GM23338 (cell line): ENCODE data around the gene STON2. TPM values are rescaled to one million over a fixed set of nuclear protein-coding genes. Genes with fewer than 3 reads are reported as not detected.

Experiments
- ATAC-seq: fragments of 200-7000 bp; cut with Tn5 transposase; 3 replicates; pipeline ENCODE4 v1.9.1; 2020
- DNase-seq: peaks from one replicate; pipeline ENCODE4 v3.0.0-alpha.2; 2015; ENCODE audit warnings: low spot score
- H2AFZ ChIP-seq: fragments of 200-600 bp; sonication (generic); 2 replicates; pipeline ENCODE4 v1.8.0; 2016; ENCODE audit warnings: antibody characterized with exemption, mild to moderate bottlenecking, moderate library complexity
- H3F3A ChIP-seq: fragments of 200-600 bp; sonication (generic); replicated peaks from 2 replicates; pipeline ENCODE4 v1.8.0; 2017; ENCODE audit warnings: antibody characterized with exemption, mixed run types, low read depth
- H3K27ac ChIP-seq: fragments of 200-600 bp; sonication (generic); 2 replicates; pipeline ENCODE4 v1.6.1; 2016; ENCODE audit warnings: low read depth
- H3K27me3 ChIP-seq: fragments of 200-600 bp; sonication (generic); 2 replicates; pipeline ENCODE4 v1.8.0; 2016; ENCODE audit warnings: mild to moderate bottlenecking, mixed run types, moderate library complexity; ENCODE audit not compliant: insufficient read depth
- H3K36me3 ChIP-seq: fragments of 200-600 bp; sonication (generic); 2 replicates; pipeline ENCODE4 v1.8.0; 2016; ENCODE audit warnings: mild to moderate bottlenecking; ENCODE audit not compliant: insufficient read depth
- H3K4me1 ChIP-seq: fragments of 200-600 bp; sonication (generic); 2 replicates; pipeline ENCODE4 v1.8.0; 2016; ENCODE audit warnings: mild to moderate bottlenecking, moderate library complexity; ENCODE audit not compliant: insufficient read depth
- H3K4me2 ChIP-seq: fragments of 200-600 bp; sonication (generic); 2 replicates; pipeline ENCODE4 v1.7.1; 2017; ENCODE audit warnings: mixed run types
- H3K4me3 ChIP-seq: fragments of 200-600 bp; sonication (generic); 2 replicates; pipeline ENCODE4 v1.6.1; 2016; ENCODE audit warnings: mixed run types
- H3K79me2 ChIP-seq: fragments of 200-600 bp; sonication (generic); replicated peaks from 2 replicates; pipeline ENCODE4 v1.8.0; 2017; ENCODE audit warnings: mild to moderate bottlenecking; ENCODE audit not compliant: insufficient read depth
- H3K9me2 ChIP-seq: fragments of 200-600 bp; sonication (generic); 2 replicates; pipeline ENCODE4 v1.8.0; 2017; ENCODE audit not compliant: insufficient read depth
- H4K20me1 ChIP-seq: fragments of 200-600 bp; sonication (generic); replicated peaks from 2 replicates; pipeline ENCODE4 v1.8.0; 2017; ENCODE audit warnings: mild to moderate bottlenecking; ENCODE audit not compliant: insufficient read depth
- H3K27ac Mint-ChIP-seq: 2 replicates; pipeline ENCODE4 v1.8.0; 2020; ENCODE audit warnings: inconsistent platforms, mild to moderate bottlenecking, moderate library complexity, mixed read lengths
- H3K27me3 Mint-ChIP-seq: 3 replicates; pipeline ENCODE4 v1.8.0; 2022; ENCODE audit warnings: low read depth, mild to moderate bottlenecking, moderate library complexity, mixed read lengths, inconsistent platforms; ENCODE audit not compliant: insufficient read depth, poor library complexity
- H3K36me3 Mint-ChIP-seq: 3 replicates; pipeline ENCODE4 v1.8.0; 2021; ENCODE audit warnings: low read depth, mild to moderate bottlenecking, inconsistent platforms, moderate library complexity, mixed read lengths
- H3K4me1 Mint-ChIP-seq: 3 replicates; pipeline ENCODE4 v1.8.0; 2020; ENCODE audit warnings: mild to moderate bottlenecking, inconsistent platforms, mixed read lengths
- H3K4me3 Mint-ChIP-seq: 3 replicates; pipeline ENCODE4 v1.8.0; 2021; ENCODE audit warnings: moderate library complexity, mild to moderate bottlenecking, inconsistent platforms, mixed read lengths
- H3K9me3 Mint-ChIP-seq: 3 replicates; pipeline ENCODE4 v1.8.0; 2020; ENCODE audit warnings: moderate library complexity, mild to moderate bottlenecking, inconsistent platforms, mixed read lengths
- CREB1 ChIP-seq: fragments of 250-450 bp; sonication (Bioruptor Pico); IDR thresholded peaks from 2 replicates; pipeline ENCODE4 v1.5.0; 2020; ENCODE audit warnings: low read depth, mild to moderate bottlenecking, moderate library complexity
- CTCF ChIP-seq, 2 experiments: fragments of 200-600 bp in 1 of 2; sonication (generic) in 1 of 2; conservative IDR thresholded peaks; 2 replicates each; pipeline versions ENCODE4 v1.5.1 to v1.6.1; 2016 to 2017; ENCODE audit warnings: antibody characterized with exemption in 2 of 2, low read depth in 2 of 2, mild to moderate bottlenecking in 2 of 2, moderate library complexity in 1 of 2
- ETS1 ChIP-seq: IDR thresholded peaks from 2 replicates; pipeline ENCODE4 v1.6.1; 2016; ENCODE audit warnings: antibody characterized with exemption
- EZH2phosphoT487 ChIP-seq: fragments of 200-600 bp; sonication (generic); IDR thresholded peaks from one replicate; pipeline ENCODE4 v1.8.1; 2018; ENCODE audit warnings: antibody characterized with exemption; ENCODE audit not compliant: unreplicated experiment
- JUNB ChIP-seq: IDR thresholded peaks from one replicate; pipeline ENCODE4 v1.6.1; 2016; ENCODE audit warnings: antibody characterized with exemption; ENCODE audit not compliant: unreplicated experiment
- NANOG ChIP-seq: IDR thresholded peaks from 2 replicates; pipeline ENCODE4 v1.6.1; 2016; ENCODE audit warnings: antibody characterized with exemption, borderline replicate concordance
- POLR2AphosphoS5 ChIP-seq: IDR thresholded peaks from 2 replicates; pipeline ENCODE4 v1.6.1; 2016; ENCODE audit warnings: antibody characterized with exemption, low read depth
- REST ChIP-seq: IDR thresholded peaks from one replicate; pipeline ENCODE4 v1.6.1; 2018; ENCODE audit warnings: antibody characterized with exemption; ENCODE audit not compliant: unreplicated experiment
- ZNF331 ChIP-seq: fragments of 250-450 bp; sonication (Bioruptor Pico); IDR thresholded peaks from 2 replicates; pipeline ENCODE4 v1.5.0; 2020; ENCODE audit warnings: low read depth, mild to moderate bottlenecking, moderate library complexity
- polyA plus RNA-seq: library from polyadenylated mRNA; unstranded; fragments of >200 nt; fragmentation: Nextera tagmentation; extraction: Ambion mirVana; gene quantifications from 2 replicates; pipeline ENCODE4 v1.2.1, GENCODE V29; 2016
- total RNA-seq: library from RNA; depleted of rRNA; stranded (reverse); fragments of >200 nt; shearing (Covaris generic); gene quantifications from 2 replicates; pipeline ENCODE4 v1.2.3, GENCODE V29; 2014

The STON2 gene
- total and polyA plus RNA-seq, 2 experiments from 2014 or later = 8.2 to 71.0 TPM

GRCh38 chr14:81311141-81311540 lies 89.0 kb downstream of the STON2 start:
- H3K27ac Mint-ChIP-seq = peak overlapping the region; percentile 27
- peaks cover 68% of the 10 kb centered on the region for H3K4me1 ChIP-seq
- no peaks in the 10 kb centered on the region; the same call in 2 of the 3 replicates for H3K36me3 Mint-ChIP-seq
- H3K79me2 ChIP-seq = no peaks in the 10 kb centered on the region
- H2AFZ ChIP-seq = no peak overlapping the region
- no peaks in the 10 kb centered on the region for H3K27me3 ChIP-seq
- H3K27ac ChIP-seq = no peak overlapping the region
- TF ChIP-seq JUNB (no peak), ETS1 (no peak), CTCF (conservative IDR thresholded peaks at IDR 0.05; ENCODE audit: low read depth in 2 of 2) (no peak), ZNF331 (CRISPR knock-in tag) (no peak), REST (no peak)
- peaks cover 79% of the 10 kb centered on the region for H3K4me1 Mint-ChIP-seq
- ATAC-seq (peak; percentile 50), DNase-seq (no peak)
- no peaks in the 10 kb centered on the region for H3F3A ChIP-seq
- peaks cover 2% of the 10 kb centered on the region for H3K27me3 Mint-ChIP-seq
- no peaks in the 10 kb centered on the region for H3K9me3 Mint-ChIP-seq
- no peak overlapping the region for H3K4me3 ChIP-seq
- H3K9me2 ChIP-seq = no peaks in the 10 kb centered on the region
- H3K36me3 ChIP-seq = no peaks in the 10 kb centered on the region
- no peak overlapping the region for H3K4me2 ChIP-seq
- H4K20me1 ChIP-seq = no peaks in the 10 kb centered on the region
- no peak overlapping the region for H3K4me3 Mint-ChIP-seq

GRCh38 chr14:81310606-81311005 lies 89.5 kb downstream of the STON2 start:
- H3K27ac Mint-ChIP-seq = peak overlapping the region; percentile 47
- H3K4me3 ChIP-seq = no peak overlapping the region
- TF ChIP-seq NANOG (no peak), POLR2AphosphoS5 (no peak), ETS1 (no peak), EZH2phosphoT487 (no peak), CTCF (conservative IDR thresholded peaks at IDR 0.05; ENCODE audit: low read depth in 2 of 2) (no peak), JUNB (no peak), ZNF331 (CRISPR knock-in tag) (no peak), CREB1 (CRISPR knock-in tag) (no peak), REST (no peak)

More at GRCh38 chr14:81310606-81311005, 89.5 kb downstream of the STON2 start:
- H3K27me3 ChIP-seq = no peaks in the 10 kb centered on the region
- H3K79me2 ChIP-seq = no peaks in the 10 kb centered on the region
- H4K20me1 ChIP-seq = no peaks in the 10 kb centered on the region
- Mint-ChIP-seq H3K9me3 (no peaks in the 10 kb centered on the region), H3K4me3 (no peak overlapping the region), H3K36me3 (no peaks in the 10 kb centered on the region; the same call in 2 of the 3 replicates), H3K27me3 (peaks cover 2% of the 10 kb centered on the region), H3K4me1 (peaks cover 77% of the 10 kb centered on the region)
- H2AFZ ChIP-seq = no peak overlapping the region
- no peak overlapping the region for H3K4me2 ChIP-seq
- H3K4me1 ChIP-seq = peaks cover 66% of the 10 kb centered on the region
- no peak for DNase-seq
- no peaks in the 10 kb centered on the region for H3F3A ChIP-seq
- no peak for ATAC-seq
- H3K36me3 ChIP-seq = no peaks in the 10 kb centered on the region
- no peaks in the 10 kb centered on the region for H3K9me2 ChIP-seq
- H3K27ac ChIP-seq = no peak overlapping the region
